RKO (cell line): ENCODE results near the gene IL23R.

ENCODE experiments used
- DNase-seq: peaks from one replicate; pipeline ENCODE4 v3.0.0-alpha.2; 2016; ENCODE audit warnings: low spot score

The IL23R gene

DNA sequence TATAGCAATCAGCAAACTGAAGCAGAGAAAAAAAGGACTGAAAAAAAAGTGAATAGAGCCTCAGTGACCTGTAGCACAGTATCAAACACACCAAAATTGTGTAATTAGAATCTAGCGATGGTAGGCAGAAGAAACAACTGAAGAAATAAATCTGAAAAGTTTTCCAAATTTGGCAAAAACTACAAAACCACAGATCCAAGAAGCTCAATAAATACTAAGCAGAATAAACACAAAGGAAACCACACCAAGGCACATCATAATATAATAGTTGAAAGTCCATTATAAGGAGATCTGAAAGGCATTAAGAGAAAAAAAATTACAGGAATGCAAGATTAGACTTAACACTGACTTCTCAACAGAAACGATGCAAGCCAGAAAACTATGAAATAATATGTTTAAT is 134.3 kb downstream of the IL23R start:
- DNase-seq = no peak

DNA sequence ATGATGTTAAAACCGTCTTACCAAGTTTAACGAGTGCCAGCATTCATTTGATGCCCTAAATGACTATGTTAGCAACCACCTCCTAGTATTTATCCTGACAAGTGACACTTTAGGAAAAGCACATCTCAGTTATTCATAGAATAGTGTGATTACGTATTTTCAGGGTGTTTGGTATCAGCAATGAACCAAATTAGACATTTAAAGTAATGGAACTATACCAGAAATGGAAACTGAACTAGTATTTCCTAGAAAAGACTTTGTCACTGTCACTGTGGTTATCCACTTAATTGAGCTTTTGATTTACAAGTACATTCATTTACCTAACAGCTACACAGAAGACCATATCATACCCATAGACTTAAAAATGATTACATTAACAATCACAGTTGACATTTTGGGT is 137.8 kb downstream of the IL23R start:
- DNase-seq = no peak

DNA sequence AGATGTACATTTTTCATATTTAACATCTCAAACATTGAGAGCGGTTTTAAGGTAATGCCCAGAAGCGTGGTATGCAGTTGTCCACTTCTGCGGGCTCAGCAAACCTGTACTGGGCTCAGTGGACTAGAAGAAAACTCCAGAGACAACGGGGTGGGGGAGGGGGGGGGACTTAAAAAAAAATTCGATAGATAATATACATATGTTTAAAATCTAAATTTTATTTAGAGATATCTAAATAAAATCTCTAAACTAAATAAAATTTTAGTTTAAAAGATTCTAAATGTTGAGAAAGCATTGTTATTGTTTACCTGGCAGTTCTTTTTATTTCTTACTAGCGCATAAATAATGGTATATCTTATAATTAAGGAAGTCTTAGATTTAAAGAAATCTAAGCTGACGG is 140.3 kb downstream of the IL23R start:
- DNase-seq = no peak

DNA sequence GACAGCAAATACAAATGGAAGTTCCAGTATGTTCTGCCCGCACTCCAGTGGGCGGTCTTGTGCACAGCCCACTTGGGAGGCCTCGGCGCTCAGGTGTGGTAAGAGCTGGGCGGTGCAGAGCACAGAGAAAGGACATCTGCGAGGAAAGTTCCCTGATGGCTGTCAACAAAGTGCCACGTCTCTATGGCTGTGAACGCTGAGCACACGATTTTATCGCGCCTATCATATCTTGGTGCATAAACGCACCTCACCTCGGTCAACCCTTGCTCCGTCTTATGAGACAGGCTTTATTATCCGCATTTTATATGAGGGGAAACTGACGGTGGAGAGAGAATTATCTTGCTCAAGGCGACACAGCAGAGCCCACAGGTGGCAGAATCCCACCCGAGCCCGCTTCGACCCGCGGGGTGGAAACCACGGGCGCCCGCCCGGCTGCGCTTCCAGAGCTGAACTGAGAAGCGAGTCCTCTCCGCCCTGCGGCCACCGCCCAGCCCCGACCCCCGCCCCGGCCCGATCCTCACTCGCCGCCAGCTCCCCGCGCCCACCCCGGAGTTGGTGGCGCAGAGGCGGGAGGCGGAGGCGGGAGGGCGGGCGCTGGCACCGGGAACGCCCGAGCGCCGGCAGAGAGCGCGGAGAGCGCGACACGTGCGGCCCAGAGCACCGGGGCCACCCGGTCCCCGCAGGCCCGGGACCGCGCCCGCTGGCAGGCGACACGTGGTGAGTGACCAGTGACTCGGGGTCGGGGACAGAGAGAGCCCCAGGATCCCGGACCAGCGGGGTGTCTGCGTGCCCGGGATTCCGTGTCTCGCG is 141.2 kb downstream of the IL23R start, which contains the start of gene IL12RB2:
Gene IL12RB2, plus strand, starts transcription at position 623 of the 810 bp plus-strand sequence. CDS start 12,496 bp downstream, outside the sequence.
- no peak for DNase-seq

DNA sequence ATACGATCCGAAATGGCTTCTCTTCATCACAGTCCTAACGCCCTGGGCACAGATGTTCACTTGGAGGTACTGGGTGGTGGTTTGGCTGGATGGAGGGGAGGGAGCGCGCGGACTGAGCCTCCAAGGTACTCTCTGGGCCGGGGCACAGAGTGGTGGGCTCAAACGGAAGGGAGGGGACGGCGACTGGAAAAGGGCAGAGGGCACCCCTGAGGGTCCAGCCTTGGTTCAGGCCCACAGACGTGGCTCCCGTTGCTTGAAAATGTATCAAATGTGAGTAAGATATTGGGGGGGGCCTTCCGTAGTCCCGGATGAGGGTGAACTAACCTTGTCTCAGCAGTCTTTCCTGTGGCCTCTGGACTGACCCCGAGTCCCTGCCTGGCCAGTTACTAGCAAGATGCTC is 141.9 kb downstream of the IL23R start:
- DNase-seq = no peak
